Body of pancreas (tissue), 4 donors: ENCODE data around the gene FBRSL1. TPM values are rescaled to one million over a fixed set of nuclear protein-coding genes. Genes with fewer than 3 reads are reported as not detected.

Source experiments
- ATAC-seq: fragments of 150-250 bp; one replicate; pipeline ENCODE4 v1.9.1; 2016
- DNase-seq, 4 donors: peaks; one replicate each; pipeline ENCODE4 v3.0.0-alpha.2; 2019
- H3K27ac ChIP-seq, 4 donors: fragments of 200-600 bp; sonication (generic); 1 replicate in 3 of 4; 2 replicates in 1 of 4; pipeline versions ENCODE4 v1.5.1 to v1.6.1; 2016 to 2019; ENCODE audit warnings: mild to moderate bottlenecking in 1 of 4, mixed read lengths in 1 of 4, moderate library complexity in 1 of 4
- H3K27me3 ChIP-seq, 2 donors: fragments of 200-600 bp; sonication (generic); one replicate each; pipeline ENCODE4 v1.6.0; 2016; ENCODE audit warnings: mild to moderate bottlenecking in 1 of 2
- H3K36me3 ChIP-seq, 2 donors: fragments of 200-600 bp; sonication (generic); replicated peaks in 1 of 2; 2 replicates each; pipeline ENCODE4 v1.5.1; 2016; ENCODE audit warnings: low read depth in 2 of 2; ENCODE audit not compliant: insufficient read depth in 1 of 2
- H3K4me1 ChIP-seq: fragments of 200-600 bp; sonication (generic); one replicate; pipeline ENCODE4 v1.6.0; 2016
- H3K4me3 ChIP-seq, 2 donors: fragments of 200-600 bp; sonication (generic); 1 replicate in 1 of 2; 2 replicates in 1 of 2; pipeline ENCODE4 v1.5.1; 2016 to 2019
- H3K9me3 ChIP-seq, 3 donors: fragments of 200-600 bp; sonication (generic); 1 replicate in 2 of 3; 2 replicates in 1 of 3; pipeline ENCODE4 v1.5.1; 2016
- CTCF ChIP-seq, 7 experiments: fragments of 450-650 bp in 4 of 7; fragments of 200-600 bp in 3 of 7; sonication (generic) in 3 of 7; IDR thresholded peaks; one replicate each; pipeline ENCODE4 v1.5.1; 2016 to 2019; ENCODE audit warnings: antibody characterized with exemption in 7 of 7
- POLR2A ChIP-seq, 3 donors: fragments of 450-650 bp; IDR thresholded peaks; one replicate each; pipeline ENCODE4 v1.6.1; 2016; ENCODE audit warnings: antibody characterized with exemption in 3 of 3, mild to moderate bottlenecking in 2 of 3
- WGBS, 2 donors: methylation state at CpG; one replicate each; pipeline ENCODE4 v1.1.5; 2017; 5-methylcytosine and 5-hydroxymethylcytosine counted together
- intact Hi-C: fragments of 100-400 bp; cut with DNase I; formaldehyde crosslinking; loops from one replicate; pipeline ENCODE4 v1.15.1; 2023
- total RNA-seq, 2 donors: library from RNA; depleted of rRNA; stranded (reverse); fragments of >200 nt; gene quantifications; one replicate each; pipeline ENCODE4 v1.1.0, GENCODE V29; 2016

The FBRSL1 gene
- total RNA-seq, 2 donors from 2014 or later = 29.8 to 50.1 TPM

- DNase-seq (no peak), ATAC-seq (no peak)
- H3K27ac ChIP-seq = no peak overlapping the region
- peaks cover 13% of the 10 kb centered on the region for H3K4me1 ChIP-seq
- H3K9me3 ChIP-seq = no peaks in the 10 kb centered on the region
- TF ChIP-seq POLR2A (IDR thresholded peaks at IDR 0.05) = no peak
- no peak for TF ChIP-seq CTCF (IDR thresholded peaks at IDR 0.05)
- no peak overlapping the region for H3K4me3 ChIP-seq
- H3K36me3 ChIP-seq = no peaks in the 10 kb centered on the region
- WGBS, 2 donors = 95 to 100% methylated on average over 3 to 9 of the region's 9 CpGs
- H3K27me3 ChIP-seq = no peaks in the 10 kb centered on the region
- intact Hi-C loops = no loop called here
Measured at GRCh38 chr12:132542661-132543060, 52.7 kb downstream of the FBRSL1 start.

- DNase-seq (peak in 2 of 4 donors; percentile 49 to 60), ATAC-seq (no peak)
- WGBS, 2 donors = 79 to 90% methylated on average over 11 to 25 of the region's 27 CpGs
- Histone ChIP-seq H3K9me3 (no peaks in the 10 kb centered on the region), H3K27ac (no peak overlapping the region), H3K4me1 (peaks cover 13% of the 10 kb centered on the region), H3K36me3 (no peaks in the 10 kb centered on the region), H3K27me3 (no peaks in the 10 kb centered on the region), H3K4me3 (no peak overlapping the region)
- intact Hi-C loops = no loop called here
- no peak for TF ChIP-seq CTCF (IDR thresholded peaks at IDR 0.05)
- no peak for TF ChIP-seq POLR2A (IDR thresholded peaks at IDR 0.05)
Measured at GRCh38 chr12:132543298-132544079, 53.5 kb downstream of the FBRSL1 start.

- peaks cover 13% of the 10 kb centered on the region for H3K4me1 ChIP-seq
- H3K36me3 ChIP-seq = no peaks in the 10 kb centered on the region
- ATAC-seq (no peak), DNase-seq (no peak)
- H3K27ac ChIP-seq = no peak overlapping the region
- H3K4me3 ChIP-seq = no peak overlapping the region
- no peaks in the 10 kb centered on the region for H3K9me3 ChIP-seq
- TF ChIP-seq CTCF (IDR thresholded peaks at IDR 0.05) = no peak
- TF ChIP-seq POLR2A (IDR thresholded peaks at IDR 0.05) = no peak
- H3K27me3 ChIP-seq = no peaks in the 10 kb centered on the region
- WGBS, 2 donors = 86 to 89% methylated on average over 10 to 12 of the region's 12 CpGs
- intact Hi-C loops = no loop called here
Measured at GRCh38 chr12:132544080-132544397, 54.1 kb downstream of the FBRSL1 start.

GRCh38 chr12:132544498-132544897 is 54.5 kb downstream of the FBRSL1 start:
- Histone ChIP-seq H3K36me3 (no peaks in the 10 kb centered on the region), H3K9me3 (no peaks in the 10 kb centered on the region), H3K4me3 (no peak overlapping the region), H3K4me1 (peaks cover 13% of the 10 kb centered on the region), H3K27ac (no peak overlapping the region), H3K27me3 (no peaks in the 10 kb centered on the region)
- ATAC-seq (no peak), DNase-seq (no peak)
- 93 to 96% methylated on average over 11 of the region's 11 CpGs for WGBS, 2 donors
- TF ChIP-seq CTCF (IDR thresholded peaks at IDR 0.05) (no peak), POLR2A (IDR thresholded peaks at IDR 0.05) (no peak)
- intact Hi-C loops = no loop called here
